Measurements from ENCODE around the gene CSRP3.

The CSRP3 gene

DNA sequence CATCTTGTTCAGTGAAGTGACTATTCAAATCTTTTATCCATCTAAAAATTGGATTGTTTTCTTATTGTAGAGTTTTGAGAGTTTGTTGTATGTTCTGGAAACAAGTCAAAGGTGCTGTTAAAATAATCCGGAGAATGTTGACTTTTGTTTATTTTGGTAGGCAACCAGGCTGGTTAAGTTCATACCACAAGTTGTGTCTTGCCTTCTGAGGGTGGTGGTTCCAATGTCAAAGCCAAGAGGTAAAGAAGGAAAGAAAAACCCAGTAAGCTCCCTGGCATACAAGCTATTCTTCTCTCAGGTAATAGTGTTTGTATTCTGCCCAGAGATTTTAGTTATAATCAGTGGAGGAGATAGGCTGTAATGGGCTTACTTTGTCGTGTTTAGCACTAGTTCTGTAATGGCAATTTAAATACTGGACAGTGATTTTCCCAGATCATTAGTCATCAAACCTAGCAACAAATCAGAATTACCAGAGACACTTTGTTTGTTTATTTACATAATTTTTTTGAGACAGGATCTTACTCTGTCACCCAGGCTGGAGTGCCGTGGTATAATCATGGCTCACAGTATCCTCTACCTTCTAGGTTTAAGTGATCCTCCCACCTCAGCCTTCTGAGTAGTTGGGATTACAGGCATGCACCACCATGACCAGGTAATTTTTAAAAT is 15.1 kb upstream of the CSRP3 start:
- H3K9ac ChIP-seq (ENCODE audit: low read depth, low read length, poor library complexity, severe bottlenecking) = no peak overlapping the region

DNA sequence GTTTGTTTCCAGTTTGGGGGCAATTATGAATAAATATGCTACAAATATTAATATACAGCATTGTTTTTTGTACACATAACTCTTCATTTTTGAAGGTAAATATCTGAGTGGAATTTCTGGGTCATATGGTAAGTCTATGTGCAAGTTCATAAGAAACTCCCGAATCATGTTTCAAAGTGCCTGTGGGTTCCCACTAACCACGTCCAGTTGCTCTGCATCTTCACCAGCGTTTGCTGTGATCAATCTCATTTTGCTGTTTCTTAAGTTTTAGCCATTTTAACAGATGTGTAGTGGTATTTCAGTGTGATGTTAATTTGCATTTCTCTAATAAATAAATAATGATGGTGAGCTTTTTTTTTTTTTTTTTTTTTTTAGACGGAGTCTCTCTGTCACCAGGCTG is 14.2 kb upstream of the CSRP3 start:
- H3K27me3 ChIP-seq (ENCODE audit: insufficient read depth, low read length, poor library complexity, severe bottlenecking) = no peaks in the 10 kb centered on the region
- H3K9ac ChIP-seq (ENCODE audit: low read depth, low read length, poor library complexity, severe bottlenecking) = peak overlapping the region; percentile 0
- no peaks in the 10 kb centered on the region for H3K79me2 ChIP-seq (ENCODE audit: insufficient read depth, low read length)
- TF ChIP-seq EZH2phosphoT487 (IDR thresholded peaks at IDR 0.05; ENCODE audit: borderline replicate concordance) = no peak
- TF ChIP-seq, protein P1, sequence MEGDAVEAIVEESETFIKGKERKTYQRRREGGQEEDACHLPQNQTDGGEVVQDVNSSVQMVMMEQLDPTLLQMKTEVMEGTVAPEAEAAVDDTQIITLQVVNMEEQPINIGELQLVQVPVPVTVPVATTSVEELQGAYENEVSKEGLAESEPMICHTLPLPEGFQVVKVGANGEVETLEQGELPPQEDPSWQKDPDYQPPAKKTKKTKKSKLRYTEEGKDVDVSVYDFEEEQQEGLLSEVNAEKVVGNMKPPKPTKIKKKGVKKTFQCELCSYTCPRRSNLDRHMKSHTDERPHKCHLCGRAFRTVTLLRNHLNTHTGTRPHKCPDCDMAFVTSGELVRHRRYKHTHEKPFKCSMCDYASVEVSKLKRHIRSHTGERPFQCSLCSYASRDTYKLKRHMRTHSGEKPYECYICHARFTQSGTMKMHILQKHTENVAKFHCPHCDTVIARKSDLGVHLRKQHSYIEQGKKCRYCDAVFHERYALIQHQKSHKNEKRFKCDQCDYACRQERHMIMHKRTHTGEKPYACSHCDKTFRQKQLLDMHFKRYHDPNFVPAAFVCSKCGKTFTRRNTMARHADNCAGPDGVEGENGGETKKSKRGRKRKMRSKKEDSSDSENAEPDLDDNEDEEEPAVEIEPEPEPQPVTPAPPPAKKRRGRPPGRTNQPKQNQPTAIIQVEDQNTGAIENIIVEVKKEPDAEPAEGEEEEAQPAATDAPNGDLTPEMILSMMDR (conservative IDR thresholded peaks at IDR 0.05; ENCODE audit: low read length) = no peak
- H3F3A ChIP-seq (ENCODE audit: low read depth) = no peaks in the 10 kb centered on the region
- H3K9me2 ChIP-seq (replicated peaks; ENCODE audit: low read depth, low read length) = no peaks in the 10 kb centered on the region
- peak overlapping the region; percentile 1; the same call in 1 of the 2 replicates for H2AFZ ChIP-seq (ENCODE audit: low read length)
- peaks cover 15% of the 10 kb centered on the region for H3K4me1 ChIP-seq (ENCODE audit: insufficient read depth, low read length, poor library complexity, severe bottlenecking)
- no peaks in the 10 kb centered on the region for H4K20me1 ChIP-seq (ENCODE audit: insufficient read depth, low read length, poor library complexity, severe bottlenecking)
- no peaks in the 10 kb centered on the region for H3K36me3 ChIP-seq (ENCODE audit: insufficient read depth, low read length)
- H3K4me2 ChIP-seq (ENCODE audit: low read depth, low read length, poor library complexity, severe bottlenecking) = peak overlapping the region; percentile 36
- no peaks in the 10 kb centered on the region for H3K9me3 ChIP-seq (ENCODE audit: insufficient read depth, low read depth, low read length)
- H3K4me3 ChIP-seq (ENCODE audit: low read length, poor library complexity, severe bottlenecking) = no peak overlapping the region

More for the DNA sequence above, 15.1 kb upstream of the CSRP3 start:
- Histone ChIP-seq H3K4me2 (ENCODE audit: low read depth, low read length, poor library complexity, severe bottlenecking) (no peak overlapping the region), H3K4me1 (ENCODE audit: insufficient read depth, low read length, poor library complexity, severe bottlenecking) (peaks cover 21% of the 10 kb centered on the region), H3K9me2 (replicated peaks; ENCODE audit: low read depth, low read length) (no peaks in the 10 kb centered on the region), H2AFZ (ENCODE audit: low read length) (no peak overlapping the region), H3K79me2 (ENCODE audit: insufficient read depth, low read length) (no peaks in the 10 kb centered on the region), H3K36me3 (ENCODE audit: insufficient read depth, low read length) (no peaks in the 10 kb centered on the region), H3F3A (ENCODE audit: low read depth) (no peaks in the 10 kb centered on the region), H3K27me3 (ENCODE audit: insufficient read depth, low read length, poor library complexity, severe bottlenecking) (no peaks in the 10 kb centered on the region), H4K20me1 (ENCODE audit: insufficient read depth, low read length, poor library complexity, severe bottlenecking) (no peaks in the 10 kb centered on the region), H3K4me3 (ENCODE audit: low read length, poor library complexity, severe bottlenecking) (no peak overlapping the region), H3K9me3 (ENCODE audit: insufficient read depth, low read depth, low read length) (no peaks in the 10 kb centered on the region)
- TF ChIP-seq, protein P1 (conservative IDR thresholded peaks at IDR 0.05; ENCODE audit: low read length) = no peak
- no peak for TF ChIP-seq EZH2phosphoT487 (IDR thresholded peaks at IDR 0.05; ENCODE audit: borderline replicate concordance)

DNA sequence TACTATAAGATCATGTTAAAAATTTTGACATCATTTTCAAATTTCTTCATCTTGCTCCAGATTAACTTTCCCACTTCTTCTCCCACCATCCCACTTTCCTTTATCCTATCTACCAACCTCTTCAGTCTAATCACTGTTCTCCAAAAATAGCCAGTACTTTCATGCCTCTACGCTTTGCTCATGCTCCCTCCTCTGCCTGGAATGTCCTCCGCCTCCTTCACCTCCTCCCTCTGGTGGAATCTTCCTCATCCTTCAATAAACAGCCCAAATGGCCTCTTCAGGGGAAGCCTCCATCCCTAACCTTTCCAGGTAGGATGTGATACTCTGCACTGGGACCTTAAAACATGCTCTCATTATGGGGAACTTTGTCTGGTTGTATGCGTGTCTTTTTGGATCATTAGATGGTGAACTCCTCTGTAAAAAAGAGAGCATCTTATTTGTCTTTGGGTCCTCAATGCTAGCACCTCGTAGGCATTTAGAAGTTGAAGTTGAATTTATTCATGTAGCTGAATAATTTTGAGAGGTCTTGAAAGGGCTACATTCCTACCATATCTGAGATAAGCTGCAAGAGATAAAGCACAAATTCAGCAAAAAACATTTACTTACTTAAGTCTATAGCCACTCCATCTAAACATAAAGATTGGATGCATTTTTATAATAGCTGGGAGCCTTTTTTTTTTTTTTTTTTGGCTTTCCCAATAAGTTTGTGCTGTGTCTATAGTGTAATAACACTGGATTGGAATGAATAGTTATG is 8.0 kb upstream of the CSRP3 start:
- Histone ChIP-seq H3K4me3 (ENCODE audit: low read length, poor library complexity, severe bottlenecking) (no peak overlapping the region), H2AFZ (ENCODE audit: low read length) (no peak overlapping the region), H3K4me1 (ENCODE audit: insufficient read depth, low read length, poor library complexity, severe bottlenecking) (peaks cover 27% of the 10 kb centered on the region), H3K9ac (ENCODE audit: low read depth, low read length, poor library complexity, severe bottlenecking) (no peak overlapping the region), H3K9me2 (replicated peaks; ENCODE audit: low read depth, low read length) (no peaks in the 10 kb centered on the region), H3K4me2 (ENCODE audit: low read depth, low read length, poor library complexity, severe bottlenecking) (no peak overlapping the region), H3F3A (ENCODE audit: low read depth) (no peaks in the 10 kb centered on the region), H3K36me3 (ENCODE audit: insufficient read depth, low read length) (no peaks in the 10 kb centered on the region), H3K9me3 (ENCODE audit: insufficient read depth, low read depth, low read length) (no peaks in the 10 kb centered on the region), H3K79me2 (ENCODE audit: insufficient read depth, low read length) (no peaks in the 10 kb centered on the region), H4K20me1 (ENCODE audit: insufficient read depth, low read length, poor library complexity, severe bottlenecking) (no peaks in the 10 kb centered on the region), H3K27me3 (ENCODE audit: insufficient read depth, low read length, poor library complexity, severe bottlenecking) (no peaks in the 10 kb centered on the region)
- TF ChIP-seq EZH2phosphoT487 (IDR thresholded peaks at IDR 0.05; ENCODE audit: borderline replicate concordance) = no peak
- TF ChIP-seq, protein P1 (conservative IDR thresholded peaks at IDR 0.05; ENCODE audit: low read length) = no peak

All from Loucy (cell line).